K562 (cell line): ENCODE measurements around the gene TMC1. TPM values are rescaled to one million over a fixed set of nuclear protein-coding genes. Genes with fewer than 3 reads are reported as not detected.

ENCODE experiments used
- ATAC-seq: fragments of 200-7000 bp; cut with Tn5 transposase; 3 replicates; pipeline ENCODE4 v1.9.1; 2020; ENCODE audit warnings: moderate library complexity
- BruUV-seq: library from RNA; stranded (reverse); fragments of 400-500 nt; replicated peaks from 2 replicates; lab custom pipeline; 2021; lab: Mats Ljungman, UMichigan
- CTCF ChIA-PET: fragments of 300-600 bp; formaldehyde crosslinking; extraction: SDS; loops from one replicate; lab custom pipeline; 2021; ENCODE audit warnings: low intra/inter-chr PET ratio; lab: Yijun Ruan, JAX
- POLR2A ChIA-PET: fragments of 300-600, 350-650 bp; sonication (Branson Sonifier 250); formaldehyde crosslinking; extraction: SDS; loops from one replicate; lab custom pipeline; 2021; ENCODE audit warnings: antibody characterized with exemption, inconsistent platforms; lab: Yijun Ruan, JAX
- DNase-seq, 4 experiments: peaks; one replicate each; pipeline versions ENCODE4 v3.0.0 to v3.0.0-alpha.2; 2011 to 2018; ENCODE audit warnings: low spot score in 3 of 4, mixed read lengths in 3 of 4; ENCODE audit errors: extremely low read depth in 1 of 4
- FAIRE-seq: peaks from 2 replicates; lab custom pipeline; 2011; peaks lifted over from hg19 to GRCh38; lab: Jason Lieb, UNC
- H2AFZ ChIP-seq: 2 replicates; pipeline ENCODE4 v1.6.0; 2011; ENCODE audit warnings: low read depth, low read length, control low read depth, inconsistent platforms
- H3K27ac ChIP-seq: fragments of 200-600 bp; 3 replicates; pipeline ENCODE4 v1.8.0; 2011; ENCODE audit warnings: low read depth, mild to moderate bottlenecking, control low read depth, inconsistent platforms, low read length, moderate library complexity, mixed read lengths; ENCODE audit errors: extremely low read depth
- H3K27me3 ChIP-seq, 2 experiments: fragments of 300-600 bp in 1 of 2; 2 replicates in 1 of 2; 3 replicates in 1 of 2; pipeline versions ENCODE4 v1.6.0 to v1.8.0; 2011; ENCODE audit warnings: inconsistent platforms in 2 of 2, low read length in 2 of 2, mild to moderate bottlenecking in 1 of 2, mixed read lengths in 1 of 2, moderate library complexity in 1 of 2; ENCODE audit not compliant: control insufficient read depth in 2 of 2, insufficient read depth in 2 of 2
- H3K36me3 ChIP-seq: fragments of 300-600 bp; 3 replicates; pipeline ENCODE4 v1.8.0; 2011; ENCODE audit warnings: mild to moderate bottlenecking, low read length, inconsistent platforms; ENCODE audit not compliant: control insufficient read depth, insufficient read depth
- H3K4me1 ChIP-seq, 2 experiments: fragments of 200-600 bp in 1 of 2; replicated peaks in 1 of 2; 2 replicates in 1 of 2; 3 replicates in 1 of 2; pipeline versions ENCODE4 v1.5.1 to v1.8.0; 2011; ENCODE audit warnings: inconsistent platforms in 2 of 2, low read length in 2 of 2, mild to moderate bottlenecking in 1 of 2, mixed read lengths in 1 of 2, moderate library complexity in 1 of 2; ENCODE audit not compliant: control insufficient read depth in 2 of 2, insufficient read depth in 2 of 2
- H3K4me2 ChIP-seq: 2 replicates; pipeline ENCODE4 v1.6.1; 2011; ENCODE audit warnings: low read length, control low read depth, inconsistent platforms, mixed read lengths; ENCODE audit not compliant: insufficient read depth
- H3K4me3 ChIP-seq: fragments of 200-600 bp; sonication (generic), shearing (Covaris generic); 2 replicates; pipeline ENCODE4 v1.5.1; 2016; ENCODE audit warnings: control low read depth, inconsistent platforms
- H3K79me2 ChIP-seq: fragments of 200-600 bp; 3 replicates; pipeline ENCODE4 v1.8.0; 2011; ENCODE audit warnings: low read length, inconsistent platforms; ENCODE audit not compliant: control insufficient read depth, insufficient read depth
- H3K9ac ChIP-seq, 2 experiments: 2 replicates each; pipeline versions ENCODE4 v1.6.0 to v1.6.1; 2011; ENCODE audit warnings: low read depth in 2 of 2, low read length in 2 of 2, control low read depth in 1 of 2, inconsistent platforms in 1 of 2, mild to moderate bottlenecking in 1 of 2, mixed read lengths in 1 of 2; ENCODE audit not compliant: insufficient read depth in 1 of 2
- H3K9me1 ChIP-seq: one replicate; pipeline ENCODE4 v1.6.0; 2011; ENCODE audit warnings: inconsistent platforms, mild to moderate bottlenecking, low read length, moderate library complexity; ENCODE audit not compliant: control insufficient read depth, insufficient read depth
- H3K9me3 ChIP-seq: replicated peaks from 2 replicates; pipeline ENCODE4 v1.5.1; 2011; ENCODE audit warnings: low read depth, low read length, inconsistent platforms; ENCODE audit not compliant: control insufficient read depth, insufficient read depth
- H4K20me1 ChIP-seq: replicated peaks from 2 replicates; pipeline ENCODE4 v1.6.1; 2011; ENCODE audit warnings: low read length, inconsistent platforms, mixed read lengths; ENCODE audit not compliant: control insufficient read depth, insufficient read depth
- CCAR2 ChIP-seq: fragments of 200-400 bp; formaldehyde crosslinking; IDR thresholded peaks from 2 replicates; pipeline ENCODE4 v1.6.1; 2017; ENCODE audit warnings: mild to moderate bottlenecking, low read depth, low read length
- FIP1L1 ChIP-seq: fragments of 200-400 bp; formaldehyde crosslinking; IDR thresholded peaks from 2 replicates; pipeline ENCODE4 v1.6.1; 2018; ENCODE audit warnings: mild to moderate bottlenecking, low read depth, low read length; ENCODE audit not compliant: poor library complexity, severe bottlenecking
- KLF13 ChIP-seq: fragments of 450-650 bp; IDR thresholded peaks from 2 replicates; pipeline ENCODE4 v1.6.1; 2016; ENCODE audit warnings: missing genetic modification characterization, low read depth, mild to moderate bottlenecking, missing compliant biosample characterization, moderate library complexity, borderline replicate concordance
- NCOA6 ChIP-seq: fragments of 450-650 bp; IDR thresholded peaks from 2 replicates; pipeline ENCODE4 v1.6.1; 2017; ENCODE audit warnings: mild to moderate bottlenecking
- OTX1 ChIP-seq: fragments of 450-650 bp; formaldehyde crosslinking; IDR thresholded peaks from 2 replicates; pipeline ENCODE4 v1.4.0; 2022; ENCODE audit warnings: mild to moderate bottlenecking
- PYGO2 ChIP-seq: fragments of 450-650 bp; IDR thresholded peaks from 2 replicates; pipeline ENCODE4 v1.6.1; 2016; ENCODE audit warnings: mild to moderate bottlenecking, missing genetic modification characterization, moderate library complexity, missing compliant biosample characterization
- ZNF311 ChIP-seq: fragments of 250-450 bp; sonication (Bioruptor Pico); IDR thresholded peaks from 2 replicates; pipeline ENCODE4 v1.4.0; 2020; ENCODE audit warnings: mild to moderate bottlenecking, moderate library complexity
- WGBS: fragments of 100-300 bp; shearing (Covaris generic); methylation state at CpG from one replicate; pipeline ENCODE4 v1.1.6; 2016; ENCODE audit warnings: low coverage, mixed read lengths; ENCODE audit not compliant: insufficient coverage; ENCODE audit errors: missing lambda C conversion rate; 5-methylcytosine and 5-hydroxymethylcytosine counted together
- in situ Hi-C: fragments of 300-500 bp; cut with MboI; formaldehyde crosslinking; loops from 4 replicates; pipeline ENCODE4 v1.15.0; 2018; ENCODE audit warnings: inconsistent platforms, mixed read lengths
- intact Hi-C: fragments of 100-400 bp; cut with micrococcal nuclease; formaldehyde crosslinking; loops from 2 replicates; pipeline ENCODE4 v1.14.2; 2022
- polyA plus RNA-seq, 8 experiments: library from polyadenylated mRNA; depleted of rRNA in 4 of 8; stranded (reverse) in 5 of 8; unstranded in 3 of 8; fragments of >200 nt; fragmentation: Nextera tagmentation in 2 of 8; fragmentation: Illumina TruSeq in 1 of 8; extraction: Ambion mirVana in 2 of 8; extraction: Trizol in 1 of 8; gene quantifications; 2 replicates each; pipeline versions ENCODE4 v1.2.1 to v1.2.3, GENCODE V29; 2011 to 2014; ENCODE audit warnings: inconsistent platforms in 1 of 8, missing spikeins in 1 of 8
- total RNA-seq, 7 experiments: library from RNA; depleted of rRNA in 6 of 7; stranded (reverse); fragments of >200 nt in 6 of 7; fragmentation: Illumina TruSeq in 2 of 7; extraction: Trizol in 2 of 7; gene quantifications; 2 replicates each; pipeline versions ENCODE4 v1.2.1 to v1.2.3, GENCODE V29; 2011 to 2021; ENCODE audit warnings: low replicate concordance in 1 of 7
- TF ChIP-seq, protein P1 (sequence below): fragments of 450-650 bp; IDR thresholded peaks from 2 replicates; pipeline ENCODE4 v1.6.1; 2016; ENCODE audit warnings: missing biosample characterization, missing genetic modification characterization

TMC1 gene
- total and polyA plus RNA-seq, 9 of the 15 experiments (the other 6 are each of a cell fraction or from before 2014, with no cell fraction given) = 0.10 to 0.15 TPM; not detected in 7

DNA sequence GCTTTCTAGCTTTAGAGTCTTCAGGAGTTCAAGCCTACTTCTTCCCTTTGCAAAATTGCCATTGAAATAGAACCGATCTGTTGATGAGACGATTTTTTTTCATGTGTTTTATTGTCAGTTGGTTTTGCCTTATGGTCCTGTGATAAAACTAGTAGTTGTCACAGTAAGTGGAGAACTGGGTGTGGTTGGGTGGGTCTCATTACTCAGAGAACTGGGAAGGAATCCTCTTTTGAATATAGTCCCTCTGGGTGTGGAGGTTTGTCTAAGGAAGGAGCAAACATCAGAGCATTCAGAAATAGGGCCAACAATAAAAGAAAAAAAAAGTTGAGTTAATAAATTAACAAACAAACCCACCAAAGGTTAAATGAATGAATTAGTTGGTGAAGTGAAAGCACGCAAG is 362.5 kb downstream of the TMC1 start:
- Histone ChIP-seq H3K27ac (no peak overlapping the region), H4K20me1 (no peaks in the 10 kb centered on the region), H2AFZ (0 out of 2 replicates have a peak overlapping the region, but pooled peaks have one; percentile 45), H3K9ac (no peak overlapping the region), H3K27me3 (no peaks in the 10 kb centered on the region), H3K9me3 (no peaks in the 10 kb centered on the region), H3K9me1 (no peaks in the 10 kb centered on the region), H3K4me3 (no peak overlapping the region), H3K36me3 (no peaks in the 10 kb centered on the region), H3K4me1 (no peaks in the 10 kb centered on the region), H3K79me2 (no peaks in the 10 kb centered on the region), H3K4me2 (no peak overlapping the region)
- ATAC-seq (no peak), DNase-seq (no peak), FAIRE-seq (no peak)
- WGBS = 29% methylated on average over 3 of the region's 3 CpGs
- TF ChIP-seq CCAR2 = no peak
- no peak for TF ChIP-seq ZNF311
- TF ChIP-seq, protein P1, sequence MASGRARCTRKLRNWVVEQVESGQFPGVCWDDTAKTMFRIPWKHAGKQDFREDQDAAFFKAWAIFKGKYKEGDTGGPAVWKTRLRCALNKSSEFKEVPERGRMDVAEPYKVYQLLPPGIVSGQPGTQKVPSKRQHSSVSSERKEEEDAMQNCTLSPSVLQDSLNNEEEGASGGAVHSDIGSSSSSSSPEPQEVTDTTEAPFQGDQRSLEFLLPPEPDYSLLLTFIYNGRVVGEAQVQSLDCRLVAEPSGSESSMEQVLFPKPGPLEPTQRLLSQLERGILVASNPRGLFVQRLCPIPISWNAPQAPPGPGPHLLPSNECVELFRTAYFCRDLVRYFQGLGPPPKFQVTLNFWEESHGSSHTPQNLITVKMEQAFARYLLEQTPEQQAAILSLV = no peak
- TF ChIP-seq FIP1L1 = no peak
- no peak for TF ChIP-seq OTX1 (CRISPR knock-in tag)
- TF ChIP-seq NCOA6 = no peak
- TF ChIP-seq KLF13 (tag) = no peak
- TF ChIP-seq PYGO2 (tag) = no peak
- intact Hi-C loops = no loop called here
- no TSS peak for BruUV-seq
- CTCF ChIA-PET = no interaction called here
- in situ Hi-C loops = no loop called here
- POLR2A ChIA-PET = interaction anchor here (0.6 kb wide), 1 partner anchor 34 kb away, joined by 3 read pairs; no protein-coding TSS in a partner anchor
